Osteoblast (primary cell): ENCODE results near the gene IL1RL2. TPM values are rescaled to one million over a fixed set of nuclear protein-coding genes. Genes with fewer than 3 reads are reported as not detected.

Source experiments
- DNase-seq: peaks from one replicate; pipeline ENCODE4 v3.0.0; 2011; ENCODE audit warnings: low spot score, mixed read lengths; ENCODE audit not compliant: insufficient read length; ENCODE audit errors: missing footprints
- H2AFZ ChIP-seq: 2 replicates; pipeline ENCODE4 v1.6.0; 2011; ENCODE audit warnings: mild to moderate bottlenecking, low read length
- H3K27ac ChIP-seq: 2 replicates; pipeline ENCODE4 v1.5.1; 2011; ENCODE audit warnings: mild to moderate bottlenecking, low read depth, low read length, moderate library complexity
- H3K27me3 ChIP-seq: 2 replicates; pipeline ENCODE4 v1.6.0; 2012; ENCODE audit warnings: mild to moderate bottlenecking, control low read depth, inconsistent platforms, low read length, moderate library complexity; ENCODE audit not compliant: insufficient read depth
- H3K36me3 ChIP-seq: 2 replicates; pipeline ENCODE4 v1.5.1; 2011; ENCODE audit warnings: mild to moderate bottlenecking, low read length, control low read depth, moderate library complexity; ENCODE audit not compliant: insufficient read depth
- H3K4me1 ChIP-seq: 2 replicates; pipeline ENCODE4 v1.5.1; 2011; ENCODE audit warnings: mild to moderate bottlenecking, low read length, control low read depth, moderate library complexity; ENCODE audit not compliant: insufficient read depth
- H3K4me2 ChIP-seq: 2 replicates; pipeline ENCODE4 v1.6.0; 2011; ENCODE audit warnings: mild to moderate bottlenecking, low read length; ENCODE audit not compliant: insufficient read depth
- H3K4me3 ChIP-seq: fragments of 200-600 bp; sonication (generic); 3 replicates; pipeline ENCODE4 v1.5.1; 2012; ENCODE audit warnings: mild to moderate bottlenecking, low read length, inconsistent platforms; ENCODE audit not compliant: insufficient read depth
- H3K79me2 ChIP-seq: 2 replicates; pipeline ENCODE4 v1.6.0; 2012; ENCODE audit warnings: mild to moderate bottlenecking, low read length, control low read depth, inconsistent platforms; ENCODE audit not compliant: insufficient read depth
- H3K9me3 ChIP-seq: 2 replicates; pipeline ENCODE4 v1.5.1; 2011; ENCODE audit warnings: low read depth, low read length, control low read depth
- H4K20me1 ChIP-seq: 2 replicates; pipeline ENCODE4 v1.6.0; 2012; ENCODE audit warnings: mild to moderate bottlenecking, low read length, control low read depth; ENCODE audit not compliant: insufficient read depth
- total RNA-seq: library from RNA; depleted of rRNA; stranded (reverse); fragments of >200 nt; gene quantifications from 2 replicates; pipeline ENCODE4 v1.2.3, GENCODE V29; 2012
- TF ChIP-seq, protein P1 (sequence below): IDR thresholded peaks from 2 replicates; pipeline ENCODE4 v1.5.1; 2011; ENCODE audit warnings: mild to moderate bottlenecking, low read depth, low read length, moderate library complexity; ENCODE audit errors: extremely low read depth

The IL1RL2 gene
- total RNA-seq, 1 donor = 0.72 TPM

DNA sequence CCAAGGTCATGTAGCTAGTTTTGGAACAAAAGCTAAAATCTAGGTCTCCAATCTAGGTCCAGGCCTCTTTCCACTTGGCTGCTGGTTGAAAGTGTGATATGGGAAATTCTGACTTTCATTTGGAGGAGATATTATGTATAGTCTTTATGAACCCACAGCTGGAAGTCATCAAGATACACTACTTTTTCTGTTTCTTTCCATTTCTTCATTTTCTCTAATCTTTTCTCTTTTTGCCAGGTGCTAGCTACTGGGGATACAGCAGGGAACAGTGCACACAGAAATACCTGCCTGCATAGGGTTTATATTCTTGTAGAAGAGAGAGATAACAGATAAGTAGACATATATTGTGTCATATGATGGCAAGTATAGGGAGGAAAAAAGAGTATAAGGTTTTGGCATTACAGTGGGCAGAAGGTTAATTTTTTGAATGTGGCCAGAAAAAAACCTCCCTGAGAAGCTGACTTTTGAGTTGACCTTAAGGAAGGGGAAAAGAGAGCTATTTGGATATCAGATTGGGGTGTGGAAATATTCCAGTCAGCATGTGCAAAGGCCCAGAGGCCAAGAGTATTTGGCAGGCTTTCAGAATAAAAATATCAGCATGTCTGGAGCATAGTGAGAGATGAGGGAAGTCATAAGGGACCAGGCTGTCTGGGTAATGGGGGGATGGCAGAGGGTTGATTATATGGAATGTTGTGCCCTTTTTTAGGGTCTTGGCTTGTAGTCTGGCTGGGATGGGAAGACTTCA is 28.6 kb upstream of the IL1RL2 start:
- peaks cover 37% of the 10 kb centered on the region for H3K36me3 ChIP-seq
- H3K27ac ChIP-seq = no peak overlapping the region
- TF ChIP-seq, protein P1, sequence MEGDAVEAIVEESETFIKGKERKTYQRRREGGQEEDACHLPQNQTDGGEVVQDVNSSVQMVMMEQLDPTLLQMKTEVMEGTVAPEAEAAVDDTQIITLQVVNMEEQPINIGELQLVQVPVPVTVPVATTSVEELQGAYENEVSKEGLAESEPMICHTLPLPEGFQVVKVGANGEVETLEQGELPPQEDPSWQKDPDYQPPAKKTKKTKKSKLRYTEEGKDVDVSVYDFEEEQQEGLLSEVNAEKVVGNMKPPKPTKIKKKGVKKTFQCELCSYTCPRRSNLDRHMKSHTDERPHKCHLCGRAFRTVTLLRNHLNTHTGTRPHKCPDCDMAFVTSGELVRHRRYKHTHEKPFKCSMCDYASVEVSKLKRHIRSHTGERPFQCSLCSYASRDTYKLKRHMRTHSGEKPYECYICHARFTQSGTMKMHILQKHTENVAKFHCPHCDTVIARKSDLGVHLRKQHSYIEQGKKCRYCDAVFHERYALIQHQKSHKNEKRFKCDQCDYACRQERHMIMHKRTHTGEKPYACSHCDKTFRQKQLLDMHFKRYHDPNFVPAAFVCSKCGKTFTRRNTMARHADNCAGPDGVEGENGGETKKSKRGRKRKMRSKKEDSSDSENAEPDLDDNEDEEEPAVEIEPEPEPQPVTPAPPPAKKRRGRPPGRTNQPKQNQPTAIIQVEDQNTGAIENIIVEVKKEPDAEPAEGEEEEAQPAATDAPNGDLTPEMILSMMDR = no peak
- H3K79me2 ChIP-seq = peaks cover 19% of the 10 kb centered on the region
- H2AFZ ChIP-seq = no peak overlapping the region
- H3K4me2 ChIP-seq = no peak overlapping the region
- H3K4me1 ChIP-seq = peaks cover 4% of the 10 kb centered on the region
- H3K9me3 ChIP-seq = no peaks in the 10 kb centered on the region
- no peaks in the 10 kb centered on the region for H3K27me3 ChIP-seq
- H4K20me1 ChIP-seq = peaks cover 6% of the 10 kb centered on the region
- no peak overlapping the region for H3K4me3 ChIP-seq
- DNase-seq = no peak

DNA sequence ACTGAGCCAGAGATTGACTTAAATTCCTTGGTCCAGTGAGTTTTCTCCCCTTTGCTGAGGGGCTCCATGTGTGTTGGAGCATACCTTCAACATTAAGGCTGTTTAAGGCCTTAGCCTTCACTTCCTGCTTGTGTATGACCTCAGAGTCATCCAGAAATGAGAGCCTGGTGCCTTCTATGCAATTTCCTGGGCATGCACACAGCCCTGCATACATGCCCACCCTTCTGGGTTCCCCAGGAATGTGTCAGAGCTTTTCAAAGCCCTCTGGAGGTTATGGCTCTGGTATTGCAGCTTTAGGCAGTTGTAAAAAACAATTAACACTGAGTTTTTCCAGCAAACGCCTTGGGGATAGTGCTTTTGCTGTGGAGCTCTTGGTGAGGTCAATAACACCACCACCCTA is 27.5 kb upstream of the IL1RL2 start:
- no peaks in the 10 kb centered on the region for H3K9me3 ChIP-seq
- TF ChIP-seq, protein P1 = peak; percentile 27
- no peak overlapping the region for H3K4me3 ChIP-seq
- peak overlapping the region; percentile 30 for H3K27ac ChIP-seq
- peaks cover 19% of the 10 kb centered on the region for H3K79me2 ChIP-seq
- no peaks in the 10 kb centered on the region for H3K27me3 ChIP-seq
- H3K4me1 ChIP-seq = peaks cover 4% of the 10 kb centered on the region
- DNase-seq = no peak
- H3K36me3 ChIP-seq = peaks cover 37% of the 10 kb centered on the region
- peaks cover 6% of the 10 kb centered on the region for H4K20me1 ChIP-seq
- no peak overlapping the region for H3K4me2 ChIP-seq
- H2AFZ ChIP-seq = no peak overlapping the region

DNA sequence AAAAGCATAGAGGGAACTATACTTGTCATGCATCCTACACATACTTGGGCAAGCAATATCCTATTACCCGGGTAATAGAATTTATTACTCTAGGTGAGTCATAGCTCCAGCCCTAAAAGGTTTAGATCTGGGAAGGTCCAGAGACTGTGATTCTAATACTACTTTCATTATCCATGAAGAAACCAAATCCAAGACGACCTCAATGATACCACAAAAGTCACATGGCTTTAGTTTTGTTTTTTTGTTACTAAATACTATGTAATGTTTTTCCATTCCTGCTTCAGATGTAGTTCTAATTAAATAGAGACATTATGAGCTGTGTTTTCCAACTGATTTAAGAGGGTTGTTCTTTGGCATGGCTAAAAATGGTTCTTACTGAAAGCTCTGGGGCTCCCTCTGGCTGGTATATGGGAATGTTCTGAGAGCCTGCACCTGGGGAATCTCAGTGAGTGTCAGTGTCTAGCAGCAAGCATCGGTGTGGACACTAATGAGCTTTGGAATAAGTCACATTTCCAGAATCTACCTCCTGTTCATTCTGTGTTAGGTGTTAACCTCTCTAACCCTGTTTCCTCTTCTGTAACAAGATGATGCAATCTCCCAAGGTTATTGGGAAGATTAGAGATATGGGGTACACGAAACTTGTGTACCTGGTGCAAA is 20.5 kb upstream of the IL1RL2 start:
- H2AFZ ChIP-seq = no peak overlapping the region
- H3K4me3 ChIP-seq = no peak overlapping the region
- DNase-seq = no peak
- TF ChIP-seq, protein P1 = peak; percentile 83
- peak overlapping the region; percentile 40 for H3K4me2 ChIP-seq
- no peaks in the 10 kb centered on the region for H3K27me3 ChIP-seq
- no peaks in the 10 kb centered on the region for H3K9me3 ChIP-seq
- no peaks in the 10 kb centered on the region for H4K20me1 ChIP-seq
- peak overlapping the region; percentile 70 for H3K27ac ChIP-seq
- peaks cover 8% of the 10 kb centered on the region for H3K4me1 ChIP-seq
- H3K79me2 ChIP-seq = peaks cover 9% of the 10 kb centered on the region
- peaks cover 33% of the 10 kb centered on the region for H3K36me3 ChIP-seq
